NCI-H187 (cell line): Measurements from ENCODE around the gene SUSD4.

ENCODE experiments used
- DNase-seq, 2 experiments: peaks; one replicate each; lab custom pipeline; 2025; lab: John Stamatoyannopoulos, UW

SUSD4 gene

DNA sequence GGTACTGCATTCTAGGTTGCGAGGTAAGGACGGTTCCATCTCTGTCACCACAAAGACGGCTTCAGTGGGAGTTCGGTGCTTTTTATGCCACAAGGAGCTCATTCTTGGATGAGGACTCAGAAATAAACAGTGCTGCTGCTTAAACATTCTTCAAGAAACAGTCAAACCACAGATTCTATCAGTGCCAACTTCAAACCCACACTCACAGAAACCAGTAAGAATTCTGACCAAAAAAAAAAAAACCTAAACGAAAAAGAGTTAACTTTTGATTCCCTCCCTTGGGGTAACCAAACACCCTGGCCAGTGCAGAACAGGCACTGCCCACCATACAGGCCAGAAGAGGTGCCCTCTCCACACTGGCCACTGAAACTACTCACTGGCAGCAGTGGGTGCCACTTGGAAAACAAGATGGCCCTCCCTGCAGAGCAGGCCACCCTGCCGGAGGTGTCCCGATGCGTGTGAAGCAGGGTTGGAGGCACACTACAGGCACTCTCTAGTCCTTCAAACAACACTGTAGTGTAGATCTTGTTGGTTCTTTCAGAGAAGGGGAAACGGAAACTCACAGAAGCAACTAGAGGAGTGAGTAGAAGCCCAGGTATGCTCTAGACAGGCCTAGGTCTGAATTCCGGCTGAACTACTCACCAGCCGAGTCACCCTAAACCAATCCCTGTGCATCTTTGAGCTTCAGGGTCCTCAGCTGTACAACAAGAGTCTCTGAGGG lies 133.7 kb downstream of the SUSD4 start:
- DNase-seq = no peak

DNA sequence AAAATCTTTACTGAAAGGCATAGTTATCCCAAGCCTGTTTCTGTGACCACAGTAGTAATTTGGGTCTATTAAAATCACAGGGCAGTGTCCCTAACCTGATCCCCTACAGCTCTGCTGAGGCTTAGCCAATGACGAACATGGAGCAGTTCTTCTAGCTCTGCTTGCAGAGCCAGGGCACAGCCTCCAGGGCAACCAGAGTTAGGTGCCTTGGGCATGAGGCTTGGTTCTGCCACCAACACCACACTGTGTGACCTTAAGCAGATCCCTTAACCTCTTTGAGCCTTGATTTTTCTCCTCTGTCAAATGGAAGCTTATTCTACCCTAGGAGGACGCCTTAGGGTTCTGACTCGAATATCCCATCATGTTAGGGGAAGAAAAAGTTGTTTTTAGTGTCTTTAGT lies 134.2 kb downstream of the SUSD4 start:
- no peak for DNase-seq

DNA sequence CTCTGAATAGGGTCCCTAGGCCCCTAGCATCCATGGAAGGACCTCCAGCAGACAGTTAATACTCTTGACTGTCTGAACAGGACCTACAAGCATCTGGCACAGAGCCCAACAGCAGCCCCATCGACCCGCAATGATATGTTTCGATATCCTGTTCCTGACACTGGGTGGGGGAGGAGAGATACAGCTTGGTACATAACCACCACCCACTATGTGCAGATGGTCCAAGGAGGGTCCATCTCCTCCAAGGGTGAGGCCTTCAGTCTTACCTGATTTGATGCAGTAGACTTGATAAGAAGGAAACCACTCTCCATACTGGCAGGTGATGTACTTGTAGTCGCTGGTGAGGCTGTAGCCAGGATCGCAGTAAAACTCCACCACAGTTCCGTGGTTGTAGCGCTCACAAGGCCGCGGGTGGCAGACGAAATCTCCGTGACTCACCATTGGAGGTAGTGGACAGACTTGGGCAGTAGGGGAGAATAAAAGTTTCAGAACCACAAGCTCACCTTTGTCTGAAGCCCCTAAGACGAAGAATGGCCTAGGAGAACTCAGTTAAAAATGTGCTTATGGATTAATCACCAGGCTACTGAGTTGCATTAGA lies 134.9 kb downstream of the SUSD4 start:
- no peak for DNase-seq

DNA sequence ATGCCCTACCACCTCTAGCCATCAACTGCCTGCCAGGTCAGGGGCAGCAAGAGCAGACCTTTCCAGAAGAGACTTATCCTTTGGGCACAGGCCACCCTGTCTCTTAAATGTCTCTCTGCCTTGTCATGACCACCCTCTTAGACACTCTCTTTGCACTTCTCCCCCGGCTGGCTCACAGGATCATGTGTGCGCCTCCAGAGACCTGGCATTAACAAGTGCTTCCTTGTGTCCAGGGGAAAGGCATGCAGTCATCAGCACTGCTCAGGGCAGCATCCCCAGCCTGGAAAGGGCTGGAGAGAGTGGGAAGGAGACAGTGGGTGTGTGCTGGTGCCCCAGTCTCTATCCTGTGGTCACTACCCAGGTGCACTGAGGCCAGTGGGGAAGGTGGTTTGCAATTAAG lies 135.8 kb downstream of the SUSD4 start:
- DNase-seq = no peak

DNA sequence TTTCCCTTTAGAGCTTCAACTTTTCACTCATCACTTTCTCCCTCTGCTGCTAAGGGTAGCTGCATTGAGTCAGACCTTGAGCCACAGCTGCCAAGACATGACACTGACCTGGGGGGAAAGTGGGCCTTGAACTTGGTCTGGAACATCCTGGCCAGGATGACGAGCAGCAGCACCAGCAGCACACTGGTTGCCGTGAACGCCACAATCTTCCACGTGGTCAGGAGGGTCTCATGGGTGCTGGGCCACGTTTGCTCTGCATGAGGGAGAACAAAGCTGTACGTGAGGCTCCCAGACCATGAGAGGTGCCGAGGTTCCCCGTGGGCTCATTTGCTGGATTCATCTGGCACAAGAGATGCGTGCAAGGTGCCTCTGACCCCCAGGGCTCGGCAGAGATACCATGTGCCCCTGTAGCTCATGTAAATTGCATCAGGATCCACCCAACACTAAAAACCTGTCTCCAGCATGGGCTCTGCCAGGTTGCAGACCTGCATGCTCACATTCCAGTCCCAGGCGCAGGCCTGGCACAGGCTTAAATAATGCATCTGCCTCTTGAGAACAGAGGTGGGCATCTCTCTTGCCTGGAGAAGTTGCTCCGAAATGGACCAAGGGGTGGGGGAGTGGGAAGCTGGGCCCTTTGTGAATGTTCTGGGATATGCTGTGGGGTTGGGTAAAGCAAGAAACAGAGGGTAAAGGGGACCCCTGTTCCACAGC lies 136.3 kb downstream of the SUSD4 start:
- DNase-seq = no peak

DNA sequence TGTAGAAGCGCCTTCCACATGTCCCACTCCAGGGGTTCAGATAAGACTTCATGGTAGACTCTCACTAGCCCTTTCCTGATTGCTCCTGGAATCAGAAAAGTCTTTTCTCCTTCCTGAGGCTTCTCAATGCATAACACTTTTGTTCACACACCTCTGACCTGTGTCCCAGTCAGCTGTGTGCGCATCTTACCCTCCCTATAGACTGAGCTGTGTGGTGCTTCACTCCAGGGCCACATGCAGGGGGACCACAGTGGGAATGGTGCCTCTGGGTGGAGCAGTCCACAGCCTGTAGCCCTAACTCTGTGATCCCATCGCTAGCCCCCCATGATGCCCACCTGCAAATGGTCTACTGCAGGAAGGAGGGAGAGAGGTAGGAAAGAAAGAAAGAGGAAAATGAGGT lies 136.9 kb downstream of the SUSD4 start:
- no peak for DNase-seq

DNA sequence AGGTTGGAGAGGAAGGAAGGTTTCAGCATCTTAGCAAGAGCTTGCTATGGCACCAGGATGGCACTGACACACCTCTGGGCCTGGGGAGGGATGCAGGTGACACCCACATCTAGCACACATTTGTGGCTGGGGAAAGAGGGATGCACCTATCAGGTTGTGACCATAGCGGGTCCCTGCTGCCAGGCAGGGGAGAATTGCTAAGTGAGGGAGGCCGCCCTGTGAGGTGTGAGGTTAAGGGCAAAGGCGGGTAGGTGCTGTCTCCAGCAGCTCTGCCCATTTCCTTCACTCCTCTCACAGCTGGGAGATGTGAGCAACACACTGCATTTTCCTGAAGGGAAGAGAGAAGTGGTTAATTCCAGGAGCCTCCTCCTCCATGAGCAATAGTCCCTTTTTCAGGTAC lies 137.7 kb downstream of the SUSD4 start:
- DNase-seq = no peak

DNA sequence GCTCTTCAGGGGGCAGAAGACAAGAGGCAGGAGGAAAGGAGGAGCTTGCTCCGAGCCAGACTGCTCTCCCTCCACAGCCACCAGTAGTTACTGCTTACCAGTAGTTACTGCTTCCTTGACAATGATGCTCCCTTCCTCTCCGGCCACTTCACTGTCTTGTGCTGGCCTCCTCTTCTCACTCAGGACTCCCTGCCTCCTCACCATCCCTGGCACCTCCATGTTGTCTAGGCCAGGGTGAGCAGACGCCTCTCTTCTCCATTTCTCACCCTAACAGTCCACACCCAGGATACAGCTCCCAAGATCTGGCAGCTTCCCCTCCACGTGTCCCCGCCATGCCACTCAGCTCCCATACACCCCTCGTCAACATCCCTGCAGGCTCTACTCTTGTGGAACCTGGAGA lies 138.5 kb downstream of the SUSD4 start:
- DNase-seq = no peak

DNA sequence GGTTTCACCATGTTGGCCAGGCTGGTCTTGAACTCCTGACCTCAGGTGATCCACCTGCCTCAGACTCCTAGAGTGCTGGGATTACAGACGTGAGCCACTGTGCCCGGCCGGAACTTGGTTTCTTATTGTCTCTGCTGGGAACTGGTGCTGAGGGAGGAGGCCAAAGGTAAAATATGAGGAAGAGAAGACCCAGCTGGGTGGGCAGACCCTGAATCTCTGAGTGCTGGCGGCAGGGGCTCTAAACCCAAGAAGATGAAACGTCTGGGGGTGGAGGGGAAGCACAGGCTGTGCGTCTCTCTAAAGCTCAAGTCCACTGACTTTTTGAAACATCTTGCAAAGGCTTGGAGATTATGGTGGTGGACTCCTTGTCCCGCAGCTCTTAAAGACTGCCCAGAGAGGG lies 138.9 kb downstream of the SUSD4 start:
- no peak for DNase-seq

DNA sequence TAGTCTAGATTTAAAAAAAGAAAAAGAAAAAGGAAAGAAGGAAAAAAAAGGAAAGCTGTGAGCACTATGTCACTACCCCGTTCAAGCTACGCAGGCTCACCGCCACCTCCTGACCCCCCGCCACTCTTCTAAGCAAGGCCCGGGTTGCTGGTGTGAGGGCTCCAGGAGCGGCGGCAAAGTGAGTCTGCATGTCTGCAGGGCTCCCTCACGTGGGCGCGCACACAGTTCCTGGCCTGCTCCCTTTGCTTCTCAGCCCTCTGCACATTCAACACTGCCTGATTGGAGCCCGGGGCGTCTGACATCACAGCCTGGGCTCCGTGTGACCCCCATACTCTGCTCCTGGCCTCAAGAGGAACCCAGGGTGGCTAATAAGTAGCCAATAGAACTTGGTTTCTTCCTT lies 139.5 kb downstream of the SUSD4 start:
- no peak for DNase-seq

DNA sequence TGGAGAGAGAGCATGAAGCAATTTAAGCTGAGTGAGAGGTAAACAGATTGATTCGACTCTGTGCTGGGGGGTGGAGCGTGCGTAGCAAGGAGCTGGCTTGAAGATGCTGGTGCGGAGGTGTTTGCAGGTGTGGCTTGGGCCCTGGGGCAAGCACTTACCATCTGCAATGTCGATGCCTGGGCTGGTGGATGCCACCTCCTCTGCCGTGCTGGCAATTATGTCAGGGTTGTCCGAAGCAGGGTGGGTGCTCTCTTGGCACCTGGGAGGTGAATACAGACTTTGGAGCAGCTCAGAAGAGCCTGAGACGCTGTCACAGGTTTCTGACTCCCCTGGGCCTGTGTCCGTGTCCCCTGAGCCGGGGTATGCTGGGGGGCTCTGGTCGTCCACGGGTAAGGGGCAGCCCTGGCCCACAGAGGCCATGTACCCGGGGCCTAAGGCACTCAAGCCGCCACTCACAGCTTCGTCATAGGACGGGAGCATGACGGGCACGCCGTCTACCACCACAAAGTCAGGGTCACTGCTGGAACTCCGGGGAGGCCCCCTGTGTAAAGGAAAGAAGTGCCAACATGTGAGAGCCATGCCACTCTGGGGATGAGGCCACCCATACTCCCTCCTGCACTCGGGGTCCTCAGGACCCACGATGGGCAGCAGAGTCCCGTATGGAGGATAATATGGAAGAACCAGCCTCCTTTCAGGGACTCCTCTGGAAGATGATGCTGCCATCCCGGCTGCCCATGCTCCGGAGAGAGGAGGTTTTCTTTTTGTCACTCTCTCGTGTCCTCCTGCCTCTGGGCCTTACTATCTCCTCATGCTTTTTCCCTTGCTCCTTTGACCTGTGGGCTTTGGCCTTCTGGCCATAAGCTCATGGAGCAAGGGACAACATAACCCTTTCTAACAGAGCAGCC lies 140.6 kb downstream of the SUSD4 start:
- no peak for DNase-seq

DNA sequence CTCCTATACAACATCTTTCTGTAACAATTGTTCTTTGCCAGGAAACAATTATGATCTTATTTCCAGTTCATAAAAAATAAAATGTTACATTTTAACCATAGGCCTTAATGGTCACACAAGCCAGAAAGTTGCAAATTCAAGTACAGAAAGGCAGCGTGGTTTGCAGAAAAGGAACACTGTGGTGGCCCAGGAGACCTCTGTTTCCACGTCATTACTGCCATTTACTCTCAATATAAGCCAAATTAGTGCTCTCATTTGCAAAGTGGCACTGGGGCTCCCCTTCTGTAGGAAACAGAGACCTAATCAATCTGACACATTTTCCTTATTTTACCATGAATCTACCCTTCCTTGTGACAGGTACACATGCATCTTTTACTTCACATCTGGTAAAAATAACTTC lies 141.6 kb downstream of the SUSD4 start:
- no peak for DNase-seq

DNA sequence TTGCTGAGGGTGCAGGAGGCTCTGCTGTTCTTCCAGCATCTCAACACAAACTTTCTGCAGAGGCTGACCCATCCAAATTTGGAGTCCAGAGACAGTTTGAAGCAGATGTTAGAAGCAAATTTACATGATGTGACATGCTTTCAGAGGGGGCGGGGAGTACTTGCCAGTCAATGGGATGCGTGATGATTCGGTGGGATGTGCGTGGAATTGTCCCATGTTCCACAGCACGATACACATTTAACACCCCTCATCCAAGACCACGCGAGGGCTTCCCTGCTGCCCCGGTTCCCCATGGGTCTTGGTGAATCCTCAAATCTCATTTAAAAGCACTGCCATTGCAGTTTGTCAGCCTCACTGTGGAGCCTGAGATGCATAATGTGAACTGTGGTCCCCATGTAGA lies 142.3 kb downstream of the SUSD4 start:
- no peak for DNase-seq

DNA sequence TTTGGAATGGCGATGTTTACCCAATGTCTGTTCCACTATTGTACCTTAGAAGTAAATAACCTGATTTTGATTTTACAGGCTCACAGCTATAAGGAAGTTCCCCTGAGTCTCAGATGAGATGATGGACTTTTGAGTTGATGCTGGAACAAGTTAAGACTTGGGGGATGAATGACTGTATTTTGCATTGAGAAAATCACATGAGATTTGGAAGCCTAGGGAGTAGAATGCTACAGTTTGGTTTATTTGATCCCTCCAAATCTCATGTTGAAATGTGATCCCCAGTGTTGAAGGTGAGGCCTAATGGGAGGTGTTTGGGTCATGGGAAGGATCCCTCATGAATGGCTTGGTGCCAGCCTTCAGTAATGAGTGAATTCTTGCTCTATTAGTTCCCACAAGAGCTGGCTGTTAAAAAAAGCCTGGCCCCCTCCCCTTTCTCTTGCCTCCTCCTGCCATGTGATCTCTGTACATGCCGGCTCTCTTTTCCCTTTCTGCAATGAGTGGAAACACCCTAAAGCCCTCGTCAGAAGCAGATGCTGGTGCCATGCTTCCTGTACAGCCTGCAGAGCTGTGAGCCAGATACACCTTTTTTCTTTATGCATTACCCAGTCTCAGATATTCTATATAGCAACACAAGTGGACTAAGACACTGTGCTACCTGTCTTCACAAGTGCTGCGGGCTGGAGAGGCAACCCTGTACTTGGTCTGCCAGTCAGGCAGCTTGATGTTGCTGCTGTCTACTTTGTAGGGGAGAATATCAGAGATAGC lies 143.9 kb downstream of the SUSD4 start:
- no peak for DNase-seq

DNA sequence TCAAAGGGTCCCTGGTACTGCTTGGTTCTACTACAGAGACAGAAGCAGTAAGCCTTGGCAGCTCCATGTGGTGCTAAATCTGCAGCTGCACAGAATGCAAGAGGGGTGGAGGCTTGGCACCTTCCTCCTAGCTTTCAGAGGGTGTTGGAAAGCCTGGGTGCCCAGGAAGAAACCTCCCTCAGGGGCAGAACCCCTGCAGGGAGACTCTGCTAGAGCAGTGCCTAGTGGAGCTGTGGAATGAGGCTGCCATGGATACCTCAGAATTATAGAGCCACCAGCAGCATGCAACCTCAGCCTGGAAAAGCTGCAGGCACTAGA lies 144.7 kb downstream of the SUSD4 start:
- no peak for DNase-seq

DNA sequence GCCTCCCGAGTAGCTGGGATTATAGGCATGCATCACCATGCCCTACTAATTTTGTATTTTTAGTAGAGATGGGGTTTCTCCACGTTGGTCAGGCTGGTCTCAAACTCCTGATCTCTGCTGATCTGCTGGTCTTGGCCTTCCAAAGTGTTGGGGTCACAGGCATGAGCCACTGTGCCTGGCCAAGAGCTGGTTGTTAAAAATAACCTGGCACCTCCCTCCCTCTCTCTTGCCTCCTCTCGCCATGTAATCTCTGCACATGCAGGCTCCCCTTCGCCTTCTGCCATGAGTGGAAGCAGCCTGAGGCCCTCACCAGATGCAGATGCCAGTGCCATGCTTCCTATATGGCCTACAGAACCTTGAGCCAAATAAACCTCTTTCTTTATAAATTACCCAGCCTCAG lies 146.2 kb downstream of the SUSD4 start:
- DNase-seq = no peak

DNA sequence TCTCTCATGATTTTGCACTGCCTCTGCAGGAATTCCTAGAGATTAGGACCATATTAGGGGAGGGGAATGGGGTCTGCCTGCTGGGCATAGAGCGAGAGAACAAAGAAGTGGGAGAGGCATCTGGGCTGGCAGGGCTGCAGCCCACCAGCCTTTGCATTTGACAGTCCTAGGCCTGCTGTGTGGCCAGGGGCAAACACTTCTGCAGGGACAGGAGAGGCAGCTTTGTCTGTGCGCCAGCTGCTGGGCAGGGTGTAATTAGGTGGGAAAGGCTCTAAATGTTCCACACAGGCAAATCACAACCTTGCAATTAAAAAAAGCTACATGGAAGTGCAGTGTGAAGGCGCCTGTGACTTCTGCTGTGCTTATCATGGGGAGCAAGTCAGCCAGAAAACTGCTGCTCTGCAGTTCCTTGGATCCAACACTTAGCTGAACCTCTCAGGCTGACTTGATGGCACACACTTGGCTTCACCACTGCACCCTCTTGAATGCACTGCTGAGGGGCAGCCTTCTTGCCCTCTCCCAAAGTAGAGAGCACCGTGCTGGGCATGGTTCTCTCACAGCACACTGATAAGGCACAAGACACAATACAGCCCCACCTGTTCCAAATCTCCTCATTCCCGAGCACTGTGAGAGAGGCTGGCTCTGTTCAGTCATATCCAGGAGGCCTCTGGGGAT lies 147.3 kb downstream of the SUSD4 start:
- DNase-seq = no peak

DNA sequence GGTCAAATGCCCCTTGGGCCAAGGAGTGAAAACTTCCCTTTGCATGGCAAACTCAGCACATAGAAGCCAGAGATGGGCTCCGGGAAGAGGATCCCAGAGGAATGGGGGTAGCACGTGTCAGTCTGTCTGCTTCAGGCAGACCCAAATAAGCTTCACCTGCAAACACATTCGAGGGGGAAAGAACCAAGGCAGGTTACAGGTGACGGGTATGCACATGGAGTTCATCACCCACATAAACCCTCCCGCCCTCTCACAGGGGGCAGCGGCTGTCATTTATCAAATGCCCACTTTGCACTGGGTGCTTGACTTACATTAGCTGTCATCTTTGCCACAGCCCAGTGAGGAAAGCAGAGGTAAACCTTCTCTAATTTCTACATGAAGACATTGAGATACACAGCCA lies 147.9 kb downstream of the SUSD4 start:
- DNase-seq = no peak

DNA sequence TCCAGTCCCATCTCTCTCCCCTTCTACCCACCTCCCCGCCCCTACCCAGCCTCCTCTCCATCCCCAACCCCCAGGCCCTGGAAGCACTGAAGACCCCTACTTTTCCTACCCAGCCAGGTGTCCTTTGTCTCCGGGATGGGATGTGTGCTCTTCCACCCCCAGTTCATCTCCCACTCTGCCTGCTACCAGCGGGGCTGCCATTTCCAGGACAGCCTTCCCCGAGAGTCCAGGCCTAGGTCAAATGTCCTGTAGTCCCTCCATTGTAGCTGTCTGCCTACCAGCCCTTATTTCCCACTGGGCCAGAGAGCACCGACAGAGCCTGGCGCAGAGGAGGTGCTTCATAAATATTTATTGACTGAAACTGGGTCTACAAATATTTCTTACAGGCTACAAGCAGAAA lies 148.9 kb downstream of the SUSD4 start:
- no peak for DNase-seq

DNA sequence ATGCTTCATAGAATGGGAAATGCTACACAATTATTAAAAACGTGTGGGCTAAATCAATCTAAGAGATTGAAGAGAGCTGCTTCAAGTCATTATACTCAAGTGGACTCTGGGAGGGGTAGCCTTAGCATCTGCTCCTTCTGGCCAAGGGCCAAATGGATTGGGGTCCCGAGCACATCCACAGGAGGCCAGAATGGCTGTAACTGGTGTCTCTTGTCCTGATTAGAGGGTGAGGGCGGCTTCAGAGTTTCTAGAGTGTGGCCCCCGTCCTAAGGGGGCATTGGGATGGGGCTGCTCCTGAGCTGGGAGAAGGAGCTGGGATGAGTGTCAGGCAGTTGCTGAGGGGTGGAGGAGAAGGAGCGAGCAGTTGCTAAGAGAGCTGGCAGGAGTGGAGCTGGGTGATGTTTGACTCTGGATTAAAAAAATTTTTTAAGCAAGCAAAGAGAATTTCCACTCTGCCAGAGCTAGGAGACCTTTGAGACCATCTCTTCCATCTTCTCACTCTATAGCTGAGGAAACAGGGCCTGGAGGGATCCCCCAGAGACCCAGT lies 149.6 kb downstream of the SUSD4 start:
- no peak for DNase-seq

DNA sequence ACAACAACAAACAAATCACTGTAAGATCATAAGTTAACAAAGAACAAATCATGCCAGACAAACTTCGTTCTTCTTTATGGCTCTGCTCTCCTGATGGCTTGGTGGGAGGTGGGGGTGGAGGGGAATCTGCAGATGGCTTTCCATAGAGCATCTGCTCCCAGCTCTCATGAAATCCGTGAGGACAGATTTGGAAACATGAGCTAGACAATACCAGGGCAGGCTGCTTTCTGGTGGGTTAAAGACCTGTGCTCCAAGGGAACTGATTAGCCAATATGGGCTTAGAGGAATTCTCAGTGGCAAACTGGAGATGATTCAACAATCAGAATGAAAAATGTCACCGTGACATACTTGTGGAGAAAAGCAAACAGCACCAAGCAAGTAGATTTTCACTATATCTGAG lies 151.5 kb downstream of the SUSD4 start:
- no peak for DNase-seq
